ENCODE results near the gene TMEM134.

The TMEM134 gene

GRCh38 chr11:67453816-67454732, 15.0 kb downstream of the TMEM134 start:
- Mint-ChIP-seq H3K4me1 (peaks cover 40% of the 10 kb centered on the region), H3K27ac (no peak overlapping the region), H3K36me3 (ENCODE audit: low read depth) (no peaks in the 10 kb centered on the region), H3K27me3 (ENCODE audit: low read depth, poor library complexity) (peaks cover 3% of the 10 kb centered on the region), H3K9me3 (no peaks in the 10 kb centered on the region), H3K4me3 (no peak overlapping the region)
- TF ChIP-seq, protein P1, sequence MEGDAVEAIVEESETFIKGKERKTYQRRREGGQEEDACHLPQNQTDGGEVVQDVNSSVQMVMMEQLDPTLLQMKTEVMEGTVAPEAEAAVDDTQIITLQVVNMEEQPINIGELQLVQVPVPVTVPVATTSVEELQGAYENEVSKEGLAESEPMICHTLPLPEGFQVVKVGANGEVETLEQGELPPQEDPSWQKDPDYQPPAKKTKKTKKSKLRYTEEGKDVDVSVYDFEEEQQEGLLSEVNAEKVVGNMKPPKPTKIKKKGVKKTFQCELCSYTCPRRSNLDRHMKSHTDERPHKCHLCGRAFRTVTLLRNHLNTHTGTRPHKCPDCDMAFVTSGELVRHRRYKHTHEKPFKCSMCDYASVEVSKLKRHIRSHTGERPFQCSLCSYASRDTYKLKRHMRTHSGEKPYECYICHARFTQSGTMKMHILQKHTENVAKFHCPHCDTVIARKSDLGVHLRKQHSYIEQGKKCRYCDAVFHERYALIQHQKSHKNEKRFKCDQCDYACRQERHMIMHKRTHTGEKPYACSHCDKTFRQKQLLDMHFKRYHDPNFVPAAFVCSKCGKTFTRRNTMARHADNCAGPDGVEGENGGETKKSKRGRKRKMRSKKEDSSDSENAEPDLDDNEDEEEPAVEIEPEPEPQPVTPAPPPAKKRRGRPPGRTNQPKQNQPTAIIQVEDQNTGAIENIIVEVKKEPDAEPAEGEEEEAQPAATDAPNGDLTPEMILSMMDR (IDR thresholded peaks at IDR 0.05), result no peak
- DNase-seq, result no peak

GRCh38 chr11:67452141-67452952, 16.7 kb downstream of the TMEM134 start, which contains the start of gene GPR152:
Gene GPR152, minus strand, starts transcription at chr11:67452729. Its CDS starts 5 bp downstream, at chr11:67452724.
- Mint-ChIP-seq H3K27me3 (ENCODE audit: low read depth, poor library complexity) (no peaks in the 10 kb centered on the region), H3K36me3 (ENCODE audit: low read depth) (no peaks in the 10 kb centered on the region), H3K27ac (peak within 1 kb of the TSS; percentile 66), H3K4me3 (no peak within 1 kb of the TSS), H3K9me3 (no peaks in the 10 kb centered on the region), H3K4me1 (peaks cover 42% of the 10 kb centered on the region)
- TF ChIP-seq, protein P1 (IDR thresholded peaks at IDR 0.05), result no peak
- no peak for DNase-seq

GRCh38 chr11:67451658-67451976, 17.4 kb downstream of the TMEM134 start:
- H3K9me3 Mint-ChIP-seq, result no peaks in the 10 kb centered on the region
- H3K27me3 Mint-ChIP-seq (ENCODE audit: low read depth, poor library complexity), result no peaks in the 10 kb centered on the region
- H3K4me1 Mint-ChIP-seq, result peaks cover 39% of the 10 kb centered on the region
- no peak for DNase-seq
- TF ChIP-seq, protein P1 (IDR thresholded peaks at IDR 0.05), result no peak
- H3K27ac Mint-ChIP-seq, result peak overlapping the region; percentile 66
- no peak overlapping the region for H3K4me3 Mint-ChIP-seq
- no peaks in the 10 kb centered on the region for H3K36me3 Mint-ChIP-seq (ENCODE audit: low read depth)

DNA sequence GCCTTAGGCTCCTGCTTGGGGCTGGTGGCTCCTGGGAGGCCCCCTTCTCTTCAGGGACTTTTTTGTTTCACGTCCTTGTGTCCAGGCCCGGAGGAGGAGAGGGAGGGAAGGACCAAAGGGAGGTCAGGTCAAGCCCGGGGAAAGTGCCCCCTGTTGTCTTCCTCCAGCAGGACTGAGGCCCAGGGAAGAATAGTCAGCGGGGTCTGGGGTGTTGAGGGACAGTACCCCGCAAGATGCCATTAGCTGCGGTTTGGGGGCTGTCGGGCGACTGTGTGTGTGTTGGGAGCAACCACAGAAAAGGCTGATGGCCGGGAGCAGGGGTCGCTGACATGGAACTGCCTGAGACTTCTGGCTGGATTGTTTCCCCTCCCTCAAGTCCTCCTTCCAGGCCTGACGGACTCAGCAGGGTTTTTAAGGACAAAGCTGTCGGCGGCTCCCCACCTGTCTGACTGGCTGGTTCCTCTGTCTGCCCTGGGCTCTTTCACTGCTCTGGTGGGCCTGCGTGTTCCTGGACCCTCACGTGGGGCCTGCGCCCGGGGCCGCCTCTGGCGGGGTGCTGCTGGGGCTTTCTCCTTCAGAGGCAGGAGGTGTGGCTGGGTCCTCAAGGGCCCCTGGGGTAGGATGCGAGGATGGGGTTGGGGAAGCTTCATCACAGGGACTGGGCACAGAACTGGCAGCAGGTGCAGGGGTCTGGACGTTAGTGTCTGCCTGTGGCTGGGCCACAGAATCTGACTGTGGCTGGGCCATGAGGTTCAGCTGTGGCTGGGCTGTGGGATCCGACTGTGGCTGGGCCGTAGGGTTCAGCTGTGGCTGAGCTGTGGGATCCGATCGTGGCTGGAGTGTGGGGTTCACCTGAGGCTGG, 18.0 kb downstream of the TMEM134 start:
- Mint-ChIP-seq H3K4me3 (no peak overlapping the region), H3K36me3 (ENCODE audit: low read depth) (no peaks in the 10 kb centered on the region), H3K27me3 (ENCODE audit: low read depth, poor library complexity) (peaks cover under 1% of the 10 kb centered on the region), H3K4me1 (peaks cover 38% of the 10 kb centered on the region), H3K27ac (peak overlapping the region; percentile 96), H3K9me3 (no peaks in the 10 kb centered on the region)
- DNase-seq, result no peak
- TF ChIP-seq, protein P1 (IDR thresholded peaks at IDR 0.05), result no peak

- TF ChIP-seq, protein P1 (IDR thresholded peaks at IDR 0.05), result no peak
- Mint-ChIP-seq H3K9me3 (no peaks in the 10 kb centered on the region), H3K4me1 (peaks cover 44% of the 10 kb centered on the region), H3K27ac (no peak overlapping the region), H3K4me3 (no peak overlapping the region), H3K36me3 (ENCODE audit: low read depth) (no peaks in the 10 kb centered on the region), H3K27me3 (ENCODE audit: low read depth, poor library complexity) (peaks cover 5% of the 10 kb centered on the region)
- DNase-seq, result no peak
These were observed 19.8 kb downstream of the TMEM134 start for GRCh38 chr11:67449116-67449844.
